ENCODE data around the gene ESD.

ESD gene

DNA sequence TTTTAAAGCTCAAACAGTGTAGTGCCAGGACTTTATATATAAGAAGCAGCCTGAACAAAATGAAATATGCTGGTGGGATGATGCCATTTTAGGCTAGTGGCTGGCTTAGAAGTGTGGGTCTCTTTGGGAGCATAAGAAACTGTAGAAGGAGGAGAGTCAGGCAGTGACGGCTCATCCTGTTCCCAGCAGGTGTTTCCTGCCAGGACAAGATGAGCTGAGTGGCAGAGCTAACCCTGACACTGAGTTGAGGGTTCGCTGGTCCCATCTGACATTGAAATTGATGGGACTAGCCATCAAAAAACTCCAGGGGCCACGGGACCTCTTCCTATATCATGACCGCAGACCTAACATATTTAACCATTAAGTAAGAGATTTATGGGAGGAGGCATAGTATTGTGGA, 51.3 kb downstream of the ESD start:
- no peak for DNase-seq (ENCODE audit: low read depth in 2 of 2)

DNA sequence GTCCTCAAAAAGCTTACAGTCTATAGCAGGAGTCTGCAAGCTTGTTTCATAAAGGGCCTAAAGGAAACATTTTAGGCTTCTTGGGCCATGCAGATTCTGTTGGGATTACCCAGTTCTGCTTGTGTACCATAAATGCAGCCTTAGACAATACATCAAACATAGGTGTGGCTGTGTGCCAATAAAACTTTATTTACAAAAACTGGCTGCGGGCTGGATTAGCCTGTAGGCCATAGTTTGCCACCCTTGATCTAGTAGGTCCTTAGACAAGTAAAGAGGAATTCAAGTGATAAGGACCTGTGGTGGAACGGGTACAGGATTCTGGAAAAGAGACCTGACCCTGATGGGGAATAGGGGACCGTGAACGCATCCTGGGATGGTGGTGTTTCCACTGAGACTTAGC, 51.9 kb downstream of the ESD start:
- no peak for DNase-seq (ENCODE audit: low read depth in 2 of 2)

DNA sequence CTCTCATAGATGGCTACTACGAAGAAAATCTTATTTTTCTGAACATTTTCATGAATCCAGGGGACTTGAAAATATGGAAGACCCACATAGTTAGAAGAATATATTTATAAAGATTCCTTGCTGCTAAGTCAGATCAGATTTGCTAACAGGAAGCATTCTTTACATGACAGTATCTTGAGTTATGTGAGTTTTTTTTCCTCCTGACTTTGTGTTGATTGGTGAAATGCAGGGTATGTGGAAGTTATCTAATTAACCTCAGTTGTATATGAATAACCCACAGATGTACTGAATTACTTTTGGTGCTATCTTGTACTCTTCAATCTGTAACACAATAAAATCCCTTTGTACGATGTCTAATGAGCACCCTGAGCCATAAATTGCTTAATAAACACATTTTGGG, 53.8 kb downstream of the ESD start:
- peak; percentile 50 to 52 for DNase-seq (ENCODE audit: low read depth in 2 of 2)

DNA sequence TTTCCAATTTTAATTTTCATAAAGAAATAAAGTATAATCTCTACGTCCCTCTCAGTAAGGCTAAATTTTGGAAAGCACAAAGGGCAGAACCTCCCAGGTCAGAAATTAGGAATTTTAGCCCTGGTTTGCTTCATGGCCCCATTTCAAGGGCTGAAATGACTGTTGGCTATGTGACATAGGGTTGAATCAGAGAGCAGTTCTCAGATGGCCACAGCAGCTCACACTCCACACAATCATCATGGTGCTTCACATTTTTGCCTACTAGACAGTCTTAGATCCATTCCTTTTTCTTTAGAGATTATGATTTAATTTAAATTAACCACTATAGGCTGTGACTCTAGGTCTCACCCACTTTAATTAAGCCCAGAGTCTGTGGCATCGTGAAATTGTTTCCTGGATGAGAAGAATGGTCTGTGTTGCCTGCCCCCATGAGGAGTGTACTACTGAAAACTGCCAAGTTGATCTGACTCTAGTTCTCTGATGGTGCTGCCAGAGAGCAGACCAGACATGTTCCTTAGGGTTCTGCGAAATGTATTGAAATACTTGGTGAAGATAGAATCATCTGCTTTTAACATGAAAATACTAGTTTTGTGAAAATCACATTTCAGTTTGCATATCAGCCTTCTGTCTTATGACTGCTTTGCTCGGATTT, 57.4 kb downstream of the ESD start:
- no peak for DNase-seq (ENCODE audit: low read depth in 2 of 2)

DNA sequence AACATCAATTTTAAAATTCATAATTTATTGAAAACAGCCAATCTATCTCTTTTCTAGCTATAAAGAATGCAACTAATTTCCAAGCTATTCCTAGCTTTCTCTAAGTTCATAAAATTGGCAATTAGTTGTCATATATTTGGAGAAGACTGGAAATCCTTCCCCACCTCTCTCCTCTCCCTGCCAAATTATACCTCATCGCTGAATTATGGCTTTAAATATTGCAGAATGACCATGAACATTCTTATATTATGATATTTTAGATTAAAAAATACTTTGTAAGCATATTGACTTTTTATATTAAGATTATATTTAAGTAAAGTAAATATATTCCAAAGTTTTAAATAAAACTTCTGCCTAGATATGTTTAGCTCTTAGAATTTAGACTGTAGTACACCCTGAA, 58.2 kb downstream of the ESD start:
- DNase-seq (ENCODE audit: low read depth in 2 of 2) = no peak

DNA sequence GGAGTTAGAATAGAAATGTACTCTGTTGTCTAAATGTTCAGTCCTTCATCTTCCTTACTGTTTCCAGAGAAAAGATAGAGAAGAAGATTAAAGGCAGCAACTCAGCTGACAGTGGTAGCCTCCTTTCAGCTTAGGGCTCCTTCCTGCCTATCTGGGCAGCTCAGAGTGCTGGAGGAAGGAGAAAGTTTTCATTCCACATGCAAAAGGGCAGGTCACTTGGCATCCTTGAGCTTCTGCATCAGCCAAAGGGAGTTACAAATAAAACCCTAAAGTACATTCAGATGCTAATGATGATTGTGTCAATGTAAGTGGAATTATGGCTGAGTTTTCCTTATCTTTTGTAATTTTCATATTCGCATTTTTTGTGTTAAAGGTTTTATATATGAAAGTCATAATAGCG, 58.9 kb downstream of the ESD start:
- DNase-seq (ENCODE audit: low read depth in 2 of 2) = no peak

DNA sequence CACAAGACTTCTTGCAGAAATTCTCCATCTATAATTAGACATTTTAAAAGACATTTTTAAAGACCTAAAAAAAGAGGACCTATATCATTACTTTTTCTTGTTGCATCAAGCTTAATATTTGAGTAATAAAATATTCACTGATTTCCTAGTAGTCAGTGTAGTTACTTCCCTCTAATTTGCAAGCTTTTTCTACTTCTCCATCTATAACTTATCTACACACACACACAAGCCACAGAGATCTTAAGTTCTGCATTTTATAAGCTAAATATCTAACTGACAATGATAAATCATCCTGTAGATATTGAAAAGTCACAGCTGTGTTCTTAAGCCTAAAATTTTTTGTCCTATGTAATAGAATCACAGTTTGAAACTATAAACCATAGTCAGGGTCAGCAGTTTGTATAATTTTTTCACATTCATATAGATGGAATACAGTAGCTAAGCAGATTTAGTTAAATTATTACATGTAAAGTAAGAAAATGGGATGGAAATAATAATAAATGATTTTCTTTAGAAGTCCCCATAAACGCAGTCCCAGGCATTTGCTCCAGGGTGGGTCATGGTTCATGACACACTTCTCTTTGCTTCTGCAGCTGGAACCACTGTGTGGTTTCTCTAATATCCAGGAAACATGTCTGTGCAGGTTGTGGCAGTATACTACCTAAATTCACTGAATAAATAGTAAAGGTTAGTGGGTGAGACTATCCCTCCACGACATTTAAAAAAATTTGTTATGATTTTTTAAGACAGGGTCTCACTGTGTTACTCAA, 60.2 kb downstream of the ESD start:
- DNase-seq (ENCODE audit: low read depth in 2 of 2) = no peak

DNA sequence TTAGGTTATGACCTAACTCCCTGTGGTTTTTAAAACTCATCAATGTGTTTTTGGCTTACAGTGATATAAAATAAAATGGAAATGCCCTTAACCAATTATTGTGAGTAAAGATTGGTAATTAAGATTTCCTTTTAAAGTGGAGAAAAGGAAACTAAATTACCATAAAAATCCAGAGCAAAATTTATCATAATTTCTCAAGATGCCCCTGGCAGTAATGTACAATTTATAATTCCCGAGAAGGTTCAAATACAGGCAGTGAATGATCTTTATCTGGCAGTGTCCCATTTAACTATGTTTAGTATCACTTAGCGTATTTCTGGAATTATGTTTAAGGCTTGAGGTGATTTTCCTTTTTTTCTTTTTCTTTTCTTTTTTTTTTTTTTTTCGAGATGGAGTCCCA, 61.5 kb downstream of the ESD start:
- DNase-seq (ENCODE audit: low read depth in 2 of 2) = no peak

DNA sequence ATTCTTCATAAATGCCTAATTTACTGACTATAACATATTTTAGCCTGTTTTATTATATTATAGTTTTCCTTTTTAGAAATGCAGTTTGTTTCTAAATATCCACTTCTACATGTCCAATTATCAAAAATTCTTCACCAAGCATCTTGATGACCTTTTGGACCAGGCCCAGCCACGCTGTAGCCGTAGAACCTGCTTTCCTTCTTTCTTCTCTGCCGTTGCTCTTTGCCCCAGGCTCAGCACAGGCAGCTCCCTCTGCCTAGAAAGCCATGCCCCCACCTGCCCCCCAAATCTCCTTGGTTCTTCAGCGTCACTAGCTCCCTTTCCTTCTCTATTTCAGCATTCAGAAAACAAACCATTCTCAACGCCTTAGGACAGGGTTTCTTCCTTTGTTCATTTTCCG, 65.4 kb downstream of the ESD start:
- DNase-seq (ENCODE audit: low read depth in 2 of 2) = no peak

DNA sequence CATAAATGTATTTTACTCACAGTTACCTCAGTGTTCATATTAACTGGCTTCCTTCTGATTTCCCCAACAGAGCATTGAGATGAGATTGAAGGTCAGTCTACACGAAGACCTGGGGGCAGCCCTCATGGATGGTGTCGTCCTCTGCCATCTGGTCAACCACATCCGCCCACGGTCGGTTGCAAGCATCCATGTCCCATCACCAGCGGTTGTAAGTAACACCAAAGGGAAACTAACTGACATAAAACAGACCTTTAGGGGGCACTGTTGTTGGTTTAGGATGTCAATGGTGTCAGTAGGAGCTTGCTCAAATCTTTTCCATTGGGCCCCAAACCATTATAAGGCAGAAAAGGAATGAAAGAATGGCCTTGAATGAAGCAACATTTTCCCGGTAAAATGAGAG, 68.2 kb downstream of the ESD start:
- DNase-seq (ENCODE audit: low read depth in 2 of 2) = no peak

DNA sequence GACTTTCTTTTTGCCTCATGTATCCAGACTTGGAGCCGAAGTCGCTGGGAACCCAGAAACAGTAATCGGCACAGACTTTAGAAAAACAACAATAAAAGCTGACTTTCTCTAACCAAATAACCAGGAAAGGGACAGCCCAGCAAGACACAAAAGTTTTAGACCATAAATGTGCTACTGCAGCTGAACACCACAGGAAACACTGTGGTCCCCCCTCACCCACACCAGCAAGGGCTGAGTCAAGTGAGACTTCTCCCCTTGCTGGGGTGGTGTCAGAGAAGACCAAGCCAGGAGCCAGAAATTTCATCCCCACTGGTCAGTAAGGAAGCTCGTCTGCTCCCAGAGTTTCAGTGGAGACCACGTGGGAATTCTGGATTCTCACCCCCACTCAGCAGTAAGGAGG, 70.6 kb downstream of the ESD start:
- no peak for DNase-seq (ENCODE audit: low read depth in 2 of 2)
